Tongue (tissue), 2 donors: ENCODE measurements around the gene OARD1. TPM values are rescaled to one million over a fixed set of nuclear protein-coding genes. Genes with fewer than 3 reads are reported as not detected.
"Not testable (repeated sequence)": the region's sequence is repeated elsewhere in the genome, so short reads cannot be mapped to it uniquely, and the experiment has no call there.

Experiments
- DNase-seq: peaks from one replicate; pipeline ENCODE4 v3.0.0-alpha.2; 2015
- total RNA-seq: library from RNA; depleted of rRNA; stranded (reverse); fragments of >200 nt; gene quantifications from one replicate; pipeline ENCODE4 v1.2.3, GENCODE V29; 2014

Gene OARD1, protein sequence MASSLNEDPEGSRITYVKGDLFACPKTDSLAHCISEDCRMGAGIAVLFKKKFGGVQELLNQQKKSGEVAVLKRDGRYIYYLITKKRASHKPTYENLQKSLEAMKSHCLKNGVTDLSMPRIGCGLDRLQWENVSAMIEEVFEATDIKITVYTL
- 8.3 TPM for total RNA-seq

- DNase-seq = peak; percentile 100
Measured at GRCh38 chr6:41071923-41072835, at the start of gene OARD1. OARD1 (minus strand) TSS chr6:41072356; CDS start chr6:41071634, 722 bp downstream.

- no peak for DNase-seq
Measured at GRCh38 chr6:41120058-41120457, 47.9 kb upstream of the OARD1 start.

DNA sequence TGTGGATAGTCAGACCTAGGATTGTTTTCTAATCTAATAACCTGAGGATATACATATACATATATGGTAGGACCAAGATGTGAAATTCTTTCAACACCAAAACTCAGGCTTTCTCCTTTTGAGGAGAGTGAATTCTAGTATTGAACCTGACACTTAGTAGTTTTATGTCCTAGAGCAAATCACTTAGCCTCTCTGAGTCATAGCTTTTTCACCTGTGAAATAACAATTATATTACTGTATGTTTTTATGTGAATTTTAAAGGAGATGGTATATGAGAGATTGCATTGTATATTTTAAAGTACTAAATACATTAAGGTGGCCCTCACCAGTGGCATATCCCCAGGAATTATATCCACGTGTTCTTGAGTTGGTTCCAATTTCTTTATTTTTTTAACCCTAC, 47.4 kb upstream of the OARD1 start:
- DNase-seq = no peak

- not testable (repeated sequence) for DNase-seq
Measured at GRCh38 chr6:41115027-41115426, 42.9 kb upstream of the OARD1 start.

- no peak for DNase-seq
Measured at GRCh38 chr6:41111017-41111416, 38.9 kb upstream of the OARD1 start.

DNA sequence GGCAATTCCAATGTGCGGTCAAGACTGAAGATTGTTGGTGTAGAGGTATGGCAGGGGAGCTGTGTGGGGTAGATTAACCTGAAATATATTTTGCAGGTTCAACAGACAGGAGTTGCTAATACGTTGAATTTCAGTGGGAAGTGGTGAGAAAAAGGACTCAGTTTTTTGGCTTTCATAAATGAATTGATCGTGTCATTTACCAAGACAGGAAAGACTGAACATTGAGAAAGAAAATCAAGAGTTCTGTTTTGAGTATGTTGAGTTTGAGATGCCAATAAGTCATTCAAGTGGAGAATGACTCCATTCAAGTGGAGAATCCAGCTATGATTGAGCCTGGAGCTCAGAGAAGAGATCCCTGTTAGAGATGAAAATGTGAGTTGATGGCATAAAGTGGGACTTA, 31.7 kb upstream of the OARD1 start:
- no peak for DNase-seq

- DNase-seq = peak; percentile 12
Measured at GRCh38 chr6:41100871-41101287, 28.7 kb upstream of the OARD1 start.

- no peak for DNase-seq
Measured at GRCh38 chr6:41098366-41098765, 26.2 kb upstream of the OARD1 start.

DNA sequence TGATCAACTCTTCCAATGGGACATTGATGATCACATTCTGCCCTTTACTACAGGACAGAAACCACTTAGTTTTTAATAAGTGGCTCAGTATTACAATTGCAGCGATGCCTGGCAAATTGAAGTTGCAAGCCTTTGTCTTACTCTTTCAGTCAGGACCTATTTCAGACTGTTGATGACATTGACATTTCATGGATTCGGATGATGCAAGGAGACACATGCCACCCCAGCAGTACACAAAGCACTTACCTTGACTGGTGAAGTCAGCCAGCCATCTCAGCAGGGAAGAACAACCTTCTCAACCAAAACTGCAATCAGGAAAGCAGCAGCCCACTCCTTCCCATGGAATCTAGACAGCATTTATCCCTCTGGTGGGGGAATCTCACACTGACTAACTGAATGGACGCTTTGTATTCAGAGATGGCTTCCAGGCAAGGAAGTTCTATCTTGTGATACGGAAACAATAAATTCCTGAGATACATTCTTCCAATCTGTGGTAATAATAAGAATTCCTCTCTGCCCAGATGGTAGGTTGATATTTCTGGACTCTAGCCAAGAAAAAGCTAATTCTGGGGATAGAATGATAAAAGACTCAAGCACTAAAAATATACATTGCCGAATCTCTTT, 25.4 kb upstream of the OARD1 start:
- no peak for DNase-seq

DNA sequence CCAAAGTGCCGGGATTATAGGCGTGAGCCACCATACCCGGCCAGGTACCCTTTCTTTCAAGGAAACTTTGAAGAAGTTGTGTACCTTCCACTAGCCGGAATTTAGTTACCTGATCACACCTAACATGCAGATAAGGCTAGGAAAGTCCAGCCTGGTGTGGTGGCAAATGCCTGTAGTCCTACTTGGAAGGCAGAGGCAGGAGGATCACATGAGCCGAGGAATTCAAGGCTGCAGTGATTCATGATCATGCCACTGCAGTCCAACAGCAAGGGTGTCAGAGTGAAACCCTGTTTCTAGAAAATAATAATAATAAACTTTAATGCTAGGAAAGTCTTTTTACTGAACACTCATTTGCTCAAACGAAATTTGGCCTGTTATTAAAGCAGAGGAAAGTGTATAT, 21.6 kb upstream of the OARD1 start:
- DNase-seq = no peak

GRCh38 chr6:41092421-41093140, 20.4 kb upstream of the OARD1 start:
- DNase-seq = peak; percentile 31

DNA sequence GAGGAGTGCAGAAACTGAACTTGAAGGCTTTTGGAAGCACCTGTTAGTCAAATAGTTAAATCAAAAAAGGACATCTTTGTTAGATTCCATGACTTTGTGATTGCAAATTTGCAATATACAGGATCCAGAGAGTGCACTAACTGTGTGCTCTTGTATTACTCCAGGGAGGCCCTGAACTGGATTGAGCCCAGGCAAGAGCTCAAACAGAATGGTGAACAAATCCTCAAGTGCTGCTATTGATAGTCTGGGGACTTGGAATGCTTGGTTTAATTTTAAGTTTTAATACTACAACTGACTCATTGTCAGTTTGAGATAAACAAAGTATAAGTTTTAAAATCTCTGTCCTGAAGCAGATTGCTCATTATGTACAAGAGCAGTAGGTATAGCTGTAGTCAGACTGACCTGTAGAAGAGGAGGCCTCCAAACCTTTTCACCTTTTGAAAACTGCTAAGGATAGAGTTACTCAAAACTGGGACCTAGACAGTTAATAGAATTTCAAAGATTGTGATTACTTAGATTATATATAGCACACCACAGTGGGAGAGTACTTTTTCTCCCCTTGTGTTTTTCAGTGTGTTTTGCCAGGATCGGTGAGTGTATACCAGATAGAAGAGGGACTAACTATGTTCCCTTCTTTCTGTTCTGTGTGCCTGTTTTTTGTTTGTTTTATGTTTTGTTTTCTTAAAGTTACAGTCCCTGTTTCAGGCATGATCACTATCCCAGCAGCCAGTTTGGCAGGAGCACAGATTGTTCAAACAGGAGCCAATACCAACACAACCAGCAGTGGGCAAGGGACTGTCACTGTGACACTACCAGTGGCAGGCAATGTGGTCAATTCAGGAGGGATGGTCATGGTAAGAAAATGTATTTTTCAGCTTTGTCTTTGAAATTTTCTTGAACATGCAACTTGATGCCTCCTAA, 18.9 kb upstream of the OARD1 start:
- no peak for DNase-seq

GRCh38 chr6:41088451-41088850, 16.3 kb upstream of the OARD1 start:
- DNase-seq = no peak

- DNase-seq = no peak
Measured at GRCh38 chr6:41085182-41085581, 13.0 kb upstream of the OARD1 start.

GRCh38 chr6:41083072-41083471, 10.9 kb upstream of the OARD1 start:
- no peak for DNase-seq

GRCh38 chr6:41080621-41081020, 8.5 kb upstream of the OARD1 start:
- DNase-seq = no peak

GRCh38 chr6:41079080-41079479, 6.9 kb upstream of the OARD1 start:
- DNase-seq = no peak

DNA sequence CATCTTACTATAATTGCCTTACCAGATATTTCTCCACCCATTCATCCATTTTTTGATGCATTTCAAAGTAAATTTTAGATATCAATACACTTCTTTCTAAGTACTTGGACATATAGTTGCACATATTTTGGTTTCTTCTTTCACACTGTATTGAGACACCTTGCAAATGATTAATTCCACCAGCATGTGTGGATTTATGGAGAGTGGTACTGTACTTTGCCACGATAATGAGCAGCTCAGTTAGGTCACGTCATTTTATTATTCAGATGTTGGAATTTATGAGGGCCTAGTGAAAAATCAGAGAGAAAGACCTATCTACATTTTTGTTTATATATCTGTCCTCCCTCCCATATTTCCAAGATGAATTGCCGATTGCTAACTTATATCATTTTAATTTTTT, 5.9 kb upstream of the OARD1 start:
- DNase-seq = no peak

GRCh38 chr6:41077536-41077935, 5.4 kb upstream of the OARD1 start:
- no peak for DNase-seq

DNA sequence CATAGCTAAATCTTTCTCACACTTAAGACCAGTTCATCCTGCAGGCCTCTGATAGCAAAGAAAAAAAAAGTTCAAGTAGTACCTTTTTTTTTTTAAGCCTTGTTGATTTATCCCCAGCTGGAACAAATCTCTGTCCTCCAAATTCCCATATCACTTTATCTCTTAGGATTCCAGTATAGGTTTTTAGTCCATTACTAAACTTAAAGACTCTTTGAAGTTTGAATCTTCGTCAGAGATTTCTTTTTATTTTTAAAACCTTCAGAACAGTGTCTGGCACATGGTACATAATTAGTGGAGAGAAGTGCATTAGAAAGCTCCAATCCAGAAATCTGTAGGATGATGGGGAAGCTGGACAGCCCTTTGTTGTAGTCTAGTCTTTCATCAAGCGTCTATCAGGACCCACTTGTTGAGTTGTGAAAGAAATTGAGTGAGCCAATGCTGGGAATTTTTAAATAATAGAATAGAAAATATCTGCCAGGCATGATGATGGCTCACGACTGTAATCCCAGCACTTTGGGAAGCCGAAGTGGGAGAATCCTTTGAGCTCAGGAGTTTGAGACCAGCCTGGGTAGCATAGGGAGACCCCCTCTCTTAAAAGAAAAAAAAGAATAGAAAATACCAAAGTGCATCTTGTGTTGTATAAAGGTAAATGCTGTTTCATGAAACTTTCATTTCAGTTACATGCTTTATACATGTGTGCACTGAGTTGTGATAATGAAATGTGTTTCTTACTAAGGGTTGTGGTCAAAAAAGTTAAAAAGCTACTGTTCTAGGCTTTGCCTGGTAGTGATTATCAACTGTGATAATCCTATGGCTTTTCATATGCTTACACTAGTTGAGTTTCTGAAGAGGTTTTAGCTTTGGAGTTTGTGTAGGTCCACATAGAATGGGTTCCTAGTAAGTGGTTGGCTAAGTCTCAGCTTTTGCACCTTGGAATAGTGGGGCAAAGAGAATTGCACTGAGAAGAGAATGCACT, 3.8 kb upstream of the OARD1 start:
- no peak for DNase-seq
